ENCODE data around the gene OOSP2.

OOSP2 gene

GRCh38 chr11:60077981-60078380 is 37.8 kb downstream of the OOSP2 start:
- DNase-seq (ENCODE audit: low read depth in 1 of 2, low spot score in 1 of 2): no peak

- DNase-seq (ENCODE audit: low read depth in 1 of 2, low spot score in 1 of 2): no peak
These were observed 38.5 kb downstream of the OOSP2 start for GRCh38 chr11:60078745-60079144.

GRCh38 chr11:60080535-60080934 is 40.3 kb downstream of the OOSP2 start:
- DNase-seq (ENCODE audit: low read depth in 1 of 2, low spot score in 1 of 2): no peak

- no peak for DNase-seq (ENCODE audit: low read depth in 1 of 2, low spot score in 1 of 2)
These were observed 44.5 kb downstream of the OOSP2 start for GRCh38 chr11:60084631-60085273.

- DNase-seq (ENCODE audit: low read depth in 1 of 2, low spot score in 1 of 2): no peak
These were observed 45.7 kb downstream of the OOSP2 start for GRCh38 chr11:60085909-60086308.

- no peak for DNase-seq (ENCODE audit: low read depth in 1 of 2, low spot score in 1 of 2)
These were observed 47.0 kb downstream of the OOSP2 start for GRCh38 chr11:60087239-60087638.

- no peak for DNase-seq (ENCODE audit: low read depth in 1 of 2, low spot score in 1 of 2)
These were observed 48.2 kb downstream of the OOSP2 start, which contains the start of gene MS4A2 for GRCh38 chr11:60088364-60088763. MS4A2 (plus strand) TSS chr11:60088664; CDS start chr11:60088766, 102 bp downstream.

- no peak for DNase-seq (ENCODE audit: low read depth in 1 of 2, low spot score in 1 of 2)
These were observed 55.4 kb downstream of the OOSP2 start for GRCh38 chr11:60095477-60096120.

- no peak for DNase-seq (ENCODE audit: low read depth in 1 of 2, low spot score in 1 of 2)
These were observed 57.0 kb downstream of the OOSP2 start for GRCh38 chr11:60097189-60097588.
